Neural cell (in vitro differentiated cells): ENCODE measurements around the gene NELL1. TPM values are rescaled to one million over a fixed set of nuclear protein-coding genes. Genes with fewer than 3 reads are reported as not detected.
A peak's percentile ranks its signal among the peaks of the same experiment; 100 is the strongest.

ENCODE experiments used
- H2AFZ ChIP-seq: fragments of 200-600, 300-800 bp; sonication (generic), shearing (Covaris generic); 2 replicates; pipeline ENCODE4 v1.6.0; 2014; ENCODE audit warnings: low read depth, mild to moderate bottlenecking, antibody characterized with exemption, low read length, moderate library complexity
- H3F3A ChIP-seq: fragments of 200-600 bp; shearing (Covaris generic); 2 replicates; pipeline ENCODE4 v1.6.1; 2016; ENCODE audit warnings: mild to moderate bottlenecking, moderate library complexity, mixed read lengths, antibody characterized with exemption, low read length; ENCODE audit not compliant: insufficient read depth, poor library complexity, severe bottlenecking
- H3K27ac ChIP-seq: fragments of 200-600, 300-800 bp; sonication (generic), shearing (Covaris generic); 2 replicates; pipeline ENCODE4 v1.5.1; 2014; ENCODE audit warnings: mild to moderate bottlenecking, low read length, moderate library complexity
- H3K27me3 ChIP-seq: fragments of 300-800, 200-600 bp; sonication (generic), shearing (Covaris generic); 2 replicates; pipeline ENCODE4 v1.6.0; 2014; ENCODE audit warnings: mild to moderate bottlenecking, low read depth, low read length, moderate library complexity; ENCODE audit not compliant: insufficient read depth
- H3K36me3 ChIP-seq: fragments of 300-800, 200-600 bp; sonication (generic), shearing (Covaris generic); 2 replicates; pipeline ENCODE4 v1.5.1; 2014; ENCODE audit warnings: mild to moderate bottlenecking, antibody characterized with exemption, low read length, moderate library complexity; ENCODE audit not compliant: insufficient read depth
- H3K4me2 ChIP-seq: fragments of 300-800, 200-600 bp; sonication (generic), shearing (Covaris generic); 2 replicates; pipeline ENCODE4 v1.6.0; 2014; ENCODE audit warnings: mild to moderate bottlenecking, low read length
- H3K4me3 ChIP-seq: fragments of 300-800, 200-600 bp; sonication (generic), shearing (Covaris generic); 2 replicates; pipeline ENCODE4 v1.5.1; 2014; ENCODE audit warnings: mild to moderate bottlenecking, low read length, moderate library complexity
- H3K79me2 ChIP-seq: fragments of 200-600 bp; shearing (Covaris generic); replicated peaks from 2 replicates; pipeline ENCODE4 v1.6.0; 2014; ENCODE audit warnings: mild to moderate bottlenecking, low read length, moderate library complexity; ENCODE audit not compliant: insufficient read depth
- H3K9ac ChIP-seq: fragments of 300-800, 200-600 bp; sonication (generic), shearing (Covaris generic); 2 replicates; pipeline ENCODE4 v1.6.1; 2016; ENCODE audit warnings: mild to moderate bottlenecking, low read length, mixed read lengths
- H3K9me2 ChIP-seq: fragments of 200-600 bp; shearing (Covaris generic); 2 replicates; pipeline ENCODE4 v1.6.1; 2016; ENCODE audit warnings: mild to moderate bottlenecking, low read length, mixed read lengths; ENCODE audit not compliant: insufficient read depth
- H3K9me3 ChIP-seq: fragments of 200-600, 300-800 bp; sonication (generic), shearing (Covaris generic); 2 replicates; pipeline ENCODE4 v1.6.1; 2016; ENCODE audit warnings: mild to moderate bottlenecking, mixed run types, low read length, moderate library complexity, mixed read lengths
- H4K20me1 ChIP-seq: fragments of 200-600 bp; shearing (Covaris generic); 2 replicates; pipeline ENCODE4 v1.6.1; 2016; ENCODE audit warnings: mild to moderate bottlenecking, mixed run types; ENCODE audit not compliant: insufficient read depth
- CTCF ChIP-seq: fragments of 450-650 bp; IDR thresholded peaks from 2 replicates; pipeline ENCODE4 v1.5.1; 2014; ENCODE audit warnings: antibody characterized with exemption, mild to moderate bottlenecking, moderate library complexity; ENCODE audit not compliant: poor library complexity, severe bottlenecking
- EP300 ChIP-seq: fragments of 450-650 bp; conservative IDR thresholded peaks from 2 replicates; pipeline ENCODE4 v1.6.1; 2014; ENCODE audit warnings: antibody characterized with exemption, mild to moderate bottlenecking, moderate library complexity; ENCODE audit not compliant: poor library complexity, severe bottlenecking
- EZH2 ChIP-seq: fragments of 200-600, 300-800 bp; shearing (Covaris generic), sonication (generic); IDR thresholded peaks from 2 replicates; pipeline ENCODE4 v1.6.1; 2014; ENCODE audit warnings: antibody characterized with exemption, low read length, borderline replicate concordance, mild to moderate bottlenecking; ENCODE audit not compliant: insufficient read depth, poor library complexity, severe bottlenecking
- MXI1 ChIP-seq: fragments of 450-650 bp; conservative IDR thresholded peaks from 2 replicates; pipeline ENCODE4 v1.6.1; 2014; ENCODE audit warnings: antibody characterized with exemption, mild to moderate bottlenecking; ENCODE audit not compliant: poor library complexity, severe bottlenecking
- POLR2AphosphoS5 ChIP-seq: IDR thresholded peaks from 2 replicates; pipeline ENCODE4 v1.6.1; 2012
- RAD21 ChIP-seq: fragments of 450-650 bp; conservative IDR thresholded peaks from 2 replicates; pipeline ENCODE4 v1.6.1; 2014; ENCODE audit warnings: antibody characterized with exemption, mild to moderate bottlenecking, moderate library complexity
- REST ChIP-seq: IDR thresholded peaks from 2 replicates; pipeline ENCODE4 v1.6.1; 2012; ENCODE audit warnings: borderline replicate concordance
- SMC3 ChIP-seq: fragments of 450-650 bp; conservative IDR thresholded peaks from 2 replicates; pipeline ENCODE4 v1.6.1; 2014; ENCODE audit warnings: antibody characterized with exemption, mild to moderate bottlenecking, moderate library complexity; ENCODE audit not compliant: poor library complexity
- TAF1 ChIP-seq: IDR thresholded peaks from 2 replicates; pipeline ENCODE4 v1.6.1; 2012; ENCODE audit warnings: low read depth
- polyA plus RNA-seq: library from polyadenylated mRNA; depleted of rRNA; stranded (reverse); fragments of >200 nt; gene quantifications from 2 replicates; pipeline ENCODE4 v1.2.3, GENCODE V29; 2014

NELL1 gene
- polyA plus RNA-seq, 1 donor from 2014 or later: 70.4 TPM

DNA sequence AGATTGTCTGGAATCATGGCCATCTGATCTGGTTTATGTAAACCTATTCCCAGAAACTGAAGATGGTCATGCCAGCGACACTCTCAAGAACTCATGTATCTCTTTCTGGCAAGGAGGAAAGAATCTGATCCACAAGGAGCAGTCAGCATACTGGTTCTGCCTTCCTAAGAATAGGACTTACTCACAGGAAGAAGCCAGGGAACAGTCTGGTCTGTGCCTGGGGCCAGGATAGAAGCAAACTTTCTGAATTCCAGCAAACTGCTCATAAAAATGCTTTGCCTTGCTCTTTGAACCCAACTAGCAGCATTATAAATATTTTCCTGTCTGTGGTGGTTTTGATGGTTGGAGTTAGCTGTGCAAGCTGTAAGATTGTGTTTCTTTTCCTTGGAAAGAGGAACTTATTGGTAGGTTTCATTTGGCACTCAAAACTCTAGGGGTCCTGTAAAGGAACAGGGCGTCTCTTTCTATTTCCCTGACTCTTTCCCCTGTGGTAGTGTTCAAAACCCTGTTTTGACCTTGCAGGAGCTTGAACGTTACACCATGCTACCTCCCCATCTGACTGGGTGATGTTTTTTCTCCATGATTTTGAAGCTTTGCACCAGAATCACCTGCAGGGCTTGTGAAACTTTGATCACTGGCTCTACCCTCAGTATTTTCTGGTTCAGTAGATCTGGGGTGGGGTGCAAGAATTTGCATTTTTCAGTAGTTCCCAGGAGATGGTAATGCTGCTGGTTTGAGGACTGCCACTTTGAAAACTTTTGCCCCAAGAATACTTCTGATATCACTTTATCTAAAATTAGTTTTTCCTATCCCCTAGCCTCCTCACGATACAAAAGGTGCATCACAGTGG lies 895.7 kb downstream of the NELL1 start:
- H2AFZ ChIP-seq: no peak overlapping the region
- no peaks in the 10 kb centered on the region for H3K36me3 ChIP-seq
- no peaks in the 10 kb centered on the region for H4K20me1 ChIP-seq
- no peak for TF ChIP-seq MXI1
- no peak for TF ChIP-seq REST
- no peak for TF ChIP-seq SMC3
- TF ChIP-seq POLR2AphosphoS5: no peak
- TF ChIP-seq EZH2: no peak
- no peak for TF ChIP-seq RAD21
- no peak for TF ChIP-seq CTCF
- TF ChIP-seq EP300: no peak
- no peak for TF ChIP-seq TAF1
- no peak overlapping the region for H3K9ac ChIP-seq
- no peaks in the 10 kb centered on the region for H3K9me3 ChIP-seq
- H3K27ac ChIP-seq: no peak overlapping the region
- no peaks in the 10 kb centered on the region for H3K79me2 ChIP-seq
- no peak overlapping the region for H3K4me3 ChIP-seq
- H3K4me2 ChIP-seq: no peak overlapping the region
- H3K9me2 ChIP-seq: no peaks in the 10 kb centered on the region
- H3K27me3 ChIP-seq: no peaks in the 10 kb centered on the region
- no peaks in the 10 kb centered on the region for H3F3A ChIP-seq

- TF ChIP-seq REST (no peak), CTCF (no peak), EP300 (peak; percentile 53), TAF1 (no peak), POLR2AphosphoS5 (no peak)
These were observed 897.2 kb downstream of the NELL1 start for GRCh38 chr11:21566521-21567117.

More at GRCh38 chr11:21566521-21567117, 897.2 kb downstream of the NELL1 start:
- no peaks in the 10 kb centered on the region for H3K36me3 ChIP-seq
- no peaks in the 10 kb centered on the region for H4K20me1 ChIP-seq
- no peaks in the 10 kb centered on the region for H3K27me3 ChIP-seq
- no peaks in the 10 kb centered on the region for H3K9me3 ChIP-seq
- H3K79me2 ChIP-seq: no peaks in the 10 kb centered on the region
- H3K9me2 ChIP-seq: no peaks in the 10 kb centered on the region
- no peak overlapping the region for H2AFZ ChIP-seq
- H3K27ac ChIP-seq: peak overlapping the region; percentile 59
- H3K4me3 ChIP-seq: no peak overlapping the region
- no peaks in the 10 kb centered on the region for H3F3A ChIP-seq
- no peak overlapping the region for H3K9ac ChIP-seq
- H3K4me2 ChIP-seq: peak overlapping the region; percentile 10
